HG03039 (cell line): ENCODE measurements around the gene CMTM7.

Source experiments
- ATAC-seq: cut with Tn5 transposase; IDR thresholded peaks from one replicate; pipeline ENCODE4 v1.9.1; 2021; ENCODE audit warnings: mild to moderate bottlenecking, moderate library complexity; ENCODE audit not compliant: unreplicated experiment

The CMTM7 gene

GRCh38 chr3:32391643-32392535 is at the start of gene CMTM7:
CMTM7 (plus strand) TSS chr3:32391853; CDS start chr3:32391907, 54 bp downstream.
- ATAC-seq: no peak

DNA sequence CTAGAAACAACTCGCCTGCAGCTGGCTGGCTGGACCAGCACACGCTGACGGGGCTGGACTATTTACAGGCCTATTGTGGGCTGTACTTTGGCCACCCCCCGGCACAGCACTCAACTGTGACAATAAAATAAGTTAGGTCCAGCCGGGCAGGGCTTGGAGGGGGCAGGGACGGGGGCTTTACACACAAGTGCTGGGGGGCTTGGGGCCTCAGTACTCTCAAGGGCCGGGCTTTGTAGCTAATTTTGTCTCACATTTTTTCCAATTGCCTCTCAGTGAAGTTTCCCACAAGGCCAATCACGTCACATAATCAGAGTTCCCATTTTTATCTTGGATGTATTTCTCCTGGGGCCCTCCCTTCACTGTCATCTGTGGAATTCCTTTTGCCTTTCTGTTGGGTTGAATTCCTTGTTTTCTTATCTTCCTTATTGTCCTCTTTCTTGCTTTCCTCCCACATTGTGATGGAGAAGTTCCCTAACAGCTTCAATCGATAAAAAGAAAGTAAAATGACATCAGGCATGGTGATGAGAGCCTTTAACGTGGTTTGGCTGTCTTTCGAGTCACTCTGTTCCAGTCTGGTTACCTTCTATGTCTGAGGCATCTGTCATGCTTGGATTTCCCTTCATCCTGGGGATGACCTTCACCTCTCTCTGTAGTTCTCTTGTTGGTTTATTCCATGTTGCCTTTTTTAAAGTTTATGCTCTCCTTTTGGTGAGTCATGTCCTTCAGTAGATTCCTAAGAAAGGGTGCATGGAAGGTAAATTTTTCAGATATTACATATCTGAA is 44.1 kb upstream of the CMTM7 start:
- ATAC-seq: no peak

DNA sequence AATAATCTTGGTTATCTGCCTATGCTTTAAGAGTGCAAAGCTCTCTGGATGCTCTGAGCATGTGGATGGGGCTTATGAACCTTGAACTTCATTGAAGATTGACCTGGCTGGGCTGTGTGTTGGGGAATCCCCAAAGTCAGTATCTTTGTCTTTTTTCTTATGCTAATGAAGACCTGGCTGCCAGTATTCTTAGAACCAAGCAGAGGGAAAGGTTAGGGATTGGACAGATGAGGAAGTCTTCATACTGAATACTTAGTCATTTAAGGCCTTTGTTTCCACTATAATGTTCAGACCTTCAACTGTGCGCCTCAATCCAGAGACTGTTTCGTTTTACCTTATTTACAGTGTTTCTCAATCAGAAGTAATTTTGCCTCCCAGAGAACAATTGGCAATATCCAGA is 42.5 kb upstream of the CMTM7 start:
- no peak for ATAC-seq

GRCh38 chr3:32352563-32352962 is 39.1 kb upstream of the CMTM7 start:
- ATAC-seq: no peak

DNA sequence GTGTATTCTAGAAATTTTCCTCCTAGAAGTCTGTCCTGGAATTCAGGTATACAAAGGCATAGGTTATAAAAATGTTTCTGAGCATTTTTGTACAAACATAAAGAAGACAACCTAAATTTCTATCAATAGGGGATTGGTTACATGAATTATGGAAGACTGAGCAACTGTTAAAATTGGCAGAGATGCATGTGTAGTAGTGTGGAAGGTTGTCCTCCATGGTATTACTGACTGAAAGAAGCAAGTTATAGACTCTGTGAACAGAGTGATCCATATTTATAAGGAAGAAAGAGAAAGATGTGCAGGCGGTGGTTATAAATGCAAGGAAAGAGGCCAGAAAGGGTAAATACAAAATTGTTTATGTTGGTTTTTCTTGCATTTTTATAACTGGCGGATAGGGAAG is 38.3 kb upstream of the CMTM7 start:
- no peak for ATAC-seq

- ATAC-seq: no peak
Measured at GRCh38 chr3:32354362-32354778, 37.3 kb upstream of the CMTM7 start.

GRCh38 chr3:32355751-32356291 is 35.8 kb upstream of the CMTM7 start:
- no peak for ATAC-seq

DNA sequence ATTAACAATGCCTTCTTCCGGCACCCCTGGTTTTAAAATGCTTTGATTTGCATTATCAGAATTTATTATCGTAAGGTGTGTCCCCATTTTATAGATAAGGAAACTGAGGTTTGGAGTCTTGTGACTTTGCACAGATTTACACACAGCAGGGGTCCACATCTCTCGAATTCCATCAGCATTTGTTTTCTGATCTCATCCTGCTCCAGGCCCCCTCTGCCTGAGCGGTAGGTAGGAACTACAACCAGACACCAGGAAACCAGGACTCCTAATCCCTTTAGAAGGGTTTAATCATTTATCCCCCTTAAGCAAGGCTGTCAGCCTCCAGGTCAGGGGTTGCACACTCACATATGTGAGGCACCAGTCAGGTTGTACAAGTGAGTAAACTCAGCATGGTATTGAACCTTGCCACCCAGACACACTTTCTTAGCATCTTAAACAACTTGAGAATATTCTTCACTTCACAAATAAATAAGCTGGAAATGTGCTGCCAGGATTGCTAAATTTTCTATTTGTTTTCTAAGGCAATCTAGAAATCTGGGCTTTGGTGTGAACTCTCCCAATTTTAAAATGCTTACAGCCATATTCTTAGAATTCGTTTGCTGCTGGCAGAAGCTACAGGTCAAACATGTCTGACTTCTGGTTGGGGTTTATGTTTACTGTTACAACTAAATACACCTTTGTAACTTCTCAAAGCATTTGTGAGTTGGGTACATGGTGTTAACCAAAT is 31.7 kb upstream of the CMTM7 start:
- no peak for ATAC-seq

- no peak for ATAC-seq
Measured at GRCh38 chr3:32360493-32360827, 31.2 kb upstream of the CMTM7 start.

DNA sequence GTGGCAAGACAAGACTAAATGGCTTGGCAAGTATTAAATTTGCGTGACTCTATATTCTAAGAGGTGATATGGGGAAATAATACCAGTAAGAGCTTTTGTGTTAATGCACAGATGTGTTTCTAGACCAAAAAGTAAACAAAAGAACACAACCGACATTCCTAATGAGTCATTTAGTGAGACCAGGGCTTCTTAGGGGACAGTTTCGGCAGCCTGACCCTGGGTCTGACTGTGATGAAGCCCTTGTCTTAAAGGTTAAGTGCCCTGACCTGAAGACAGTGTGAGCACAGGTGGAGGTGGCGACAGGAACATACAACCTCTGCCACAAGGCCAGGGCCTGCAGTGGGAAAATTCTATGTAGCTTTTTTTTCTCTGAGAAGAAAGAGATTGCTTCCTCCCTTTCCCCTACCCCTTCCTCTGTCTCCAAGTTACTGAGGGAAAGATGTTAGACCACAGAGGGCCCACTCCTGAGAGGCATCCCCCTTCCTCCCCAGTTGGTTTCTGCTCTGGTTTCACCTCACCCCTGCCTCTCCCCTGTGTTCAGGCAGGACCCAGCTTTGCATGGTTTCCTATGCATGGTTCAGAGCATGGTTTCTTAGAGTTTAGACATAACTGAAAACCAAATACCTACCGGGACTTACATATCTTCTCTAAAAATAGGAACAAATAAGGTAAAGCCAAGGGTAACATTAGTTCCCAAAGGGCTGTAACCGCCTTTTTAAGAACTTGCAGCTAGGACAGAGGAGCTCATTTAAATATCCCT is 24.8 kb upstream of the CMTM7 start:
- ATAC-seq: peak; percentile 56

- ATAC-seq: no peak
Measured at GRCh38 chr3:32367442-32367841, 24.2 kb upstream of the CMTM7 start.

DNA sequence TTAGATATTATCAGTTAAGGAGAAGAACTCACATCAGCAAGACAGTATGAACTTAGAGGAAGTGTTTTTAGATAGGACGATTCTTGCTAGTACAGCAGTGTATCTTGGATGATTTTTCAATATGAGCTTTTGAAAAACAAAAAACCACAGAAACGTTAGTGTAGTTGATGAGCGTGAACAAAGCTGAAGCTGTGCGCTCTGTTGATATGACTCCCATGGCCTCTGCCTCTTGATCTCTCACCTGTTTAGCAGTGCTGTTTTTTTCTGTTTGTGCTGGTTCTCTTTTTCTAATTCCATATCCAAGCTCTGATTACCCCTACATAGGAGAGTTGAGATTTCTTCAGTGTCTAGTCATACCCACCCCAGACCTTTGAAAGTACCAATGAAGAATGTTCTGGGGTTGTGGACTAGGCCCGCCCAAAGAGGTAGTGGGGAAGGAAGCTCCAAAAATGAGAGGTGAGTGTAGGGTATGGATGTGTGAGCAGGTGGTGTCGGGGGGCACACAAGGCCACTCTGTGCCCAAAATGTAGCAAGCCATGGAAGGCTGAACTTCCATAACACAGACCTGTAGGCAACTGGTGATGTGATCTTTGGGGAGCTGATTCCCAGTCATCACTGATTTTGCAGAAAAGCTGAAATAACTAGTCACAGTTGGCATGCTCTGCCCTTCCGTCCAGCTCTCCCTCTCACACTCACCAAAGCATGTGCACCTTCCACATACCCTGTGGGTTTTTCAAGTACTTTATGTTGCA is 20.0 kb upstream of the CMTM7 start:
- ATAC-seq: no peak

- no peak for ATAC-seq
Measured at GRCh38 chr3:32372213-32372490, 19.5 kb upstream of the CMTM7 start.

DNA sequence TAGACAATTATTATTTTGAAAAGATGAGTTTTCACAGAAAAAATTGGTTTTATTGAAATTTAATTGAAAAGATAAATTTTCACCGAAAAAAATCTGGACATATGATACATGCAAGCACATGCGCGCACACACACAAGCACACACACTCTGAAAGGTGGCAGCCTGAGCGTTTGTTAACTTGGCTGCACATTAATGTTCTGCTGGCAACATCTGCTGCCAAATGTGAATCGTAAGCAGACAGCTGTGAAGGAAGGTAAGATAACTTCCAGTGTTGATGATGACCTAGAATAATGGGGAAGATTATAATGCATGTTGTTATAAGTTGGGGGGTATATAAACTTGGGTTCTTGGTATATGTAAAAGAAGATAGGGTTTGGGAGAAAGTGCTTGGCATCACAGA is 18.4 kb upstream of the CMTM7 start:
- no peak for ATAC-seq

DNA sequence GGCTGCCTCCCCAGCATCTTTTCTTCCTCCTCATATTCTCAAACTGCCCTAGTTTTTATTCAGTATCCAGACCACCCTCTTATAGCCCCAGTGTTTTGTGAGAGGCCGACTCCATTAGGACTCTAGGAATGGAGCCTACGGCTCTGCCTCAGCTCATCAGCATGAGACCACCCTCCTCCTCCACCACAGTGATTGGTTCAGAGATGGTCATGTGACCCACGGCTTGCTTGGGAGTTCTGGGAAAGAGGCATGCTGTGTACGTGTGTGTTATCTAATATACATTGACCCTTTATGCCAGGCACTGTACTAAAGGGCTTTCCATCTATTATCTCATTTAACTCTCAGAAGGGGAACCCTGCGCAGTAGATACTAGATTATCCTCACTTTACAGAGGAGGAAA is 17.8 kb upstream of the CMTM7 start:
- no peak for ATAC-seq

- ATAC-seq: no peak
Measured at GRCh38 chr3:32374788-32375595, 16.7 kb upstream of the CMTM7 start.

DNA sequence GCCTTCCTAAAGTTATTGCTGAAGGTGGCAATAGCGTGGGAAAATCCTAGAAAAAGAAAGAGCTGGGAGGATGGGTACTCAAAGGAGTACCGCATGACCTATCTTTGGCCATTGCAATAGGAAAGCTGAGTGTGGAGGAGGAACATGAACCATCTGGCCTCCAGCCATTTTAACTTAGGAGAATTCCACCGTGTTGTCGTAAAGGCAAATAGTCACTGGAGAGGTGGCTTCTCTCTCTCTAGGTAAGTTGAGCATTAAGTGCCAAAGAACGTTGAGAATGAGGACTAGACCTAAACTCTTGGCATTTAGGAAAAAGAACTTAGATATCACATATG is 16.1 kb upstream of the CMTM7 start:
- no peak for ATAC-seq

- no peak for ATAC-seq
Measured at GRCh38 chr3:32376115-32376514, 15.5 kb upstream of the CMTM7 start.

- no peak for ATAC-seq
Measured at GRCh38 chr3:32379831-32380500, 11.7 kb upstream of the CMTM7 start.
